GM18511 (cell line): ENCODE data around the gene KLHL13.
"Not testable (repeated sequence)": the region's sequence is repeated elsewhere in the genome, so short reads cannot be mapped to it uniquely, and the experiment has no call there.

Experiments
- ATAC-seq: cut with Tn5 transposase; IDR thresholded peaks from one replicate; pipeline ENCODE4 v1.9.1; 2021; ENCODE audit warnings: mild to moderate bottlenecking, moderate library complexity; ENCODE audit not compliant: unreplicated experiment

The KLHL13 gene

DNA sequence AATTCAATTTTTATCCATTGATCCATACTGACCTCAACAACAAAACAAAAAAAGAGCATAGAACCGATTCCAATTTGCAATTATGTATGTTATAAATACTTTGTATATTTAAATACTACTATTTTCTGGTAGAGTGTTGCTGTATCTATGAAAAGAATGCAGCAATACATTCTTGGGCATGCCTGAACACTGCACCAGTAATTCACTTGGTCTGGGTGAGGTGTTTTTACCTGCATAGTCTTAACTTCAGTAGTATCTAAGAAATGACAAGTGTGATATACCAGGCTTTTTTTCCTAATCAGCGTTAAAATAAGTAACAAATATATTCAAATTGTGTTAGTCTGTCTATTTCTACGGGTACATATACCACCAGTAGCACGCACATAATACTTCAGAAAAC lies 120.2 kb downstream of the KLHL13 start:
- no peak for ATAC-seq

DNA sequence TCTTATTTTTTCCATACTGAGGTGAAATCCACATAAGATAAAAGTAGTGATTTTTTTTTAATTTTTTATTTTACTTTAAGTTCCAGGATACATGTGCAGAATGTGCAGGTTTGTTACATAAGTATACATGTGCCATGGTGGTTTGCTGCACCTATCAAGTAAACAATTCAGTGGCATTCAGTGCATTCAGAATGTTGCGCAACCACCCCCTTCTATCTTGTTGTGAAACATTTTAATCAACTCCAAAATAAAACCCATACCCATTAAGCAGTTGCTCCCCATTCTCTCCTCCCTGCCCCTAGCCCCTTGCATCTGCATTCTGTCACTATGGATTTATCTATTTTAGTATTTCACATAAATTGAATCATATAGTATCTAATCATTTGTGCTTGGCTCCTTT lies 121.2 kb downstream of the KLHL13 start:
- ATAC-seq, result no peak

DNA sequence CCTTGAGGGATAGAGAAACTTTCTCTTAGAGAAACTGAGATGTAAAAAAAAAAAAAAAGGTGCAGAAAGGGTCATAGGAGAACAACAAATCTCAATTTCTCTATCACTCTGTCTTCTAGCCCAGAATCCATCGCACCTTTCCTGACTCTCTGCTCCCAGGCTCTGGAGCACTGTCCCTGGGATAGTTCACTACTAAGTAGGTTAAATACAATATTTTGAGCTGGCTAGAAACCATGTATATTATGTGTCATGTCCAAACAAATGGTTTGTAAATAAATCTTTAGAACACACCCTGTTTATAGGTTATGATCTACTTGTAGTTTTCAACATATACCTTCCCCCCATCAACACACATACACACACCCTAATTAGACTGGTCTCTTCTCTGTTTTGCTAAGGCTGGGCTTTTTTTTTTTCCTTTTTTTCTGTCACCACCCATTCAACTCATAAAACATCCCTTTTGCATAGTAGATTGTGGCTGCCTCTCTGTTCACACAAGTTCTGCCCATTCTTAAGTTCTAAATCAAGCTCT lies 124.4 kb downstream of the KLHL13 start:
- no peak for ATAC-seq

DNA sequence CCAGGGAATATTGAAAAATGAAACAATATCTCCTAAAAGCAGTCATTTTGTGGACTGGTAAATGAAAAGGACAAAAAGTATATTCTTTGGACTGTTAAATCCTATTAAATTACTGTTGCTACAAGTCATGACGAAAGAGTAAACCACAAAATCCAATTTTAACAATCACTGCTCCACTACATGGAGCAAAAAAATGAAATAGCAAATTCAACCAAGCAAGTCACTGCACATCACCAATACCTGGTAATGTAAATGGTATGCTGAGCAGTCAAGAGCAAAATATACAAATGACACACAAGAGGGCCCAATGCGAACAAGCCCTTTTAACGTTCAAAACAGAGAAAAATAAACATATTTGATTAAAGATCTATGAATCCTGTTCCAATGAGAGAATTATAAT lies 126.2 kb downstream of the KLHL13 start:
- no peak for ATAC-seq

DNA sequence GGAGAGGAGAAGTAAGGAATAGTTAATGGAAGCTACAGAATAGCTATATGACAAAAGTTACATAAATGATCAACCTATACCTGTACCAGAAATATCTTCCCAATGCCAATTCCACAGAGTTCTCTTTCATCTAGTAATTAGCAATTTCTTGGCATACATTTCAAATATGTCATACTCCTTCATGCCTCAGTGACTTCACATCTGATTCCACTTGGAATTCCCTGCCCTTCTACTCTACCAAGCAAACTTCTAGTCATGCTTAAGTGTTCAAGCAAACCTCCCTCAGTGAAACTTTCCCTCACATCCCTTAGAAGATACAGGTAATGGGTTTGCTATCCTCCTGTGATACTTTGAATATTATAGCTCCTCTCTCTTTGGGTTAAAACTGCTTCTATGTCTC lies 127.1 kb downstream of the KLHL13 start:
- ATAC-seq, result no peak

DNA sequence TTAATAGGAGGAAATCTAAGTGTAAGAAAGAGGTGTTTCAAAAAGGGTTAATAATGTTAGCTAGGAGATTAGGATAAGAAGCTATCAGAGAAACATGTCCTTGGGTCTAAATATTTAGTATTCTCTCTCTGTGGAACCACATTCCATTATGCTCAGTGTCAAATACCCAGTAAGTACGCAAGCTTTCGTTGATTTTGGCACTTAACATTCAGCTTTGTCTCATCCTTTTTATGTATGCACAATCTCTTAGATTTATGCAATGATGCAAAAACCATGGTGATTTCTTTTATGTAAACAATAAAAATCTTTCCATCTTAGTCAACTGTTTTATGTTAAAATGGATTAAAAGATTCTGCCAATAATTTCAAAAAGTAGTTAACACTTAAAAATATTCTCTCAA lies 129.2 kb downstream of the KLHL13 start:
- ATAC-seq, result no peak

DNA sequence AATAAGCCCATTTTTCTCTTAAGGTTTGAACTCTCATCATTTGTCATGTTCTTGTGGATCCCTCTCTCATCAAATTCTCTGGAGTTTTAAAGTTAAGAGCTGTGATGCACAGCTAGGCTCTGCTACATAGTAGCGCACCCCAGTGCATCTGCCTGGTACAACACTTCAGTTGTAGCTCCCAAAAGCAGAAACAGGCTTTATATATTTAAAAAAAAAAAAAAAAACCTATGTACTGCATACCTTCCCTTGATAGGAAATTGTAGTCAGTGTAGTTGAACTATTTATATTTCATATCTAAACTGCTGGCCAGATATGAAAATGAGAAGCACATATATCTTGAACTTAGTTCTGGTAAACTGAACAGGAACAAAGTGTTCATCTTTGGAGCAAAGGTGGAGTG lies 131.4 kb downstream of the KLHL13 start:
- ATAC-seq, result no peak

DNA sequence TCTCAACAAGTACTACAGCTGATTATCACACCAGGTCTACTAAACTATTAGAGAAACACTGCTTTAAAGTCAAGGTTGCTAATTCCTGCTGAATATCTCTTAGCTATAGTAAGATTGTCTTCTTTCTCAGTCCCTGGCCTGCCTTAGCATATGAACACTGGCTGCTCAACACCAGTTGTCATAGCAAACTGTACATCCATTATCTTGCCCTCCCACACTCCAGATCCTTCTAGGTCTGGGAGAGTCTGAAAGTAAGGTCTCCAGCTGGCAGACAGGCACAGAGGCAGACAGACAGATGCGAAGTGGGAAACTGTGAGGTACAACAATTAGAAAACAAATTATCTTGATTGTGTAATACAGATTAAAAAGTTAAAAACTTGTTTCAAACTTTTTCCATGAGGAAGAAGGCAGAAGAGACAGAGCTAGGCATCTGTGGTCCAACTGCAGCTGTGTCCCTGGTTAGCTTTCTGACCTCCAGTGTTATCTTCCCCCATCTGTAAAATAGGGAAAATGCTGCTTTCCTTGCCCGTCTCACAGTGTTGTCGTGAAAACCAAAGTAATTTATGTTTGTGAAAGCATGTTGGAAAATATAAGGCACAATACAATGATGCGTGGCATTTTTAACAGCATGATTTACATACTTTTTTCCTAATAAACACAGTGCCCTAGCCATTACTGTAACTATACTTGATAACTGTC lies 133.8 kb downstream of the KLHL13 start:
- ATAC-seq, result no peak

DNA sequence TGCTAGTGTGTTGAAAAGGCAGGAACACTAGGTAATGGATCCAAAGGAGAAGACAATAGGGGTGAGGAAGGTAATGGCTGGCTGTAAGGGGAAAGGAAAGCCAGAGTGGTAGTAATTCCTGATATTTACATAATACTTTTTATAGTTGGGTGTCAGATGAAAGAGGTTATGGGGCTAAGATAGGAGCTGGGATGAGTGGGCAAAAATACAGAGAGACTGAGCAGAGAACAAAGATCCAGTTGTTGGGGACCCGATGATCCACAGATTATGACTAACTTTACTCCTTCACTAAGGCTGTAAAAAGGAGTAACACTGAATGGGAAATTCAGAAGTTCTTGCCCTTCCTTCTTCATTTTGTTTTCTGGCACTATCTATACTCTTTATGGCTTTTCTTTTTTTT lies 138.2 kb downstream of the KLHL13 start:
- no peak for ATAC-seq

DNA sequence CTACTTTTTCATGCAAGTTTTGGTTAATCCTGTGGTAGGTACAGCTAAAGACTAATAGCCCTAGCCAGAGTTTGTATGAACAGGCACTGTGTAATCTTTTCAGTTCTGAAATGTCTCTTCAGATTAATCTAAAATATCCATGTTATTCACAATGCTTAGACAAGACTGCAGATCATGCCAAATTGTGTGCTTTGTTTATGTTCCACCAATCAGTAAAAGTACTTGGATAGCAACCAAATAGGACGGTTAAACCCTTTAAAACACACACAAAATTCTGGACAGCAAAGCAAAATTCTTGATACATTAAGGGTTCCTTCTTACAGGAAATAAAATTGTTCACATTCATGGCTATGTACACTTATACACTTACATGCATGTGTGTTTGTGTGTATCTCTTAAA lies 139.1 kb downstream of the KLHL13 start:
- no peak for ATAC-seq

DNA sequence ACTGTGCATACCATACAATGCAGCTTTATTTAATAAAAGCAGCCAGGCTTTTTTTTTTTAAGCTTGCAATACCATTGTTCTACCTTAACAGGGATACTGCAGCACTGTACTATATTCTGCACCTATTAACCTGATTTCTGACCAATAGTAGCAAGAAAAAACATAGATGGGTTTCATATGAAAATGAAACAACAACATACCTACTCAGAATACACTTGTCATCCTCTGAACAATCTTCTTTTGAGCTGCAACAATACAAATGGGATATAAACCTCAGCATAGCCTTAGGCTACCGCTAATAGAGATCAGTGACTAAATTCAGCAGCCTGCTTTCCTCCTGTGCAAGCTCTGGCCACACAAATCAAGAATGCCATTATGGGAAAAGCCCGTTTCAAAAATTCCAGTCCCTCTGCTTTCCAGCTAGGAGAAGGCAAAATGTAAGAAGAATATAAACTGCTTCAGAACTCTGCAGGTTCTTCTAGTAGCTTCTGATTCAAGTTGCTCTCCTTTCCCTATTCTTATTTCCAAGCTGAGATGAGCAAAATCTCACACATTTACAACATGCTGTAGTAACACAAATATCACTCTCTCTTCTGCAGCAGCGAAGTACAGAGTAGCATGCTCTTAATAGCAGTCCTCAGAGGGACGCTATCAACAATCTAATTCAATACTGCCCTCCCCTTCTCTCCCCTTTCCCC lies 143.4 kb downstream of the KLHL13 start:
- ATAC-seq, result peak; percentile 59

DNA sequence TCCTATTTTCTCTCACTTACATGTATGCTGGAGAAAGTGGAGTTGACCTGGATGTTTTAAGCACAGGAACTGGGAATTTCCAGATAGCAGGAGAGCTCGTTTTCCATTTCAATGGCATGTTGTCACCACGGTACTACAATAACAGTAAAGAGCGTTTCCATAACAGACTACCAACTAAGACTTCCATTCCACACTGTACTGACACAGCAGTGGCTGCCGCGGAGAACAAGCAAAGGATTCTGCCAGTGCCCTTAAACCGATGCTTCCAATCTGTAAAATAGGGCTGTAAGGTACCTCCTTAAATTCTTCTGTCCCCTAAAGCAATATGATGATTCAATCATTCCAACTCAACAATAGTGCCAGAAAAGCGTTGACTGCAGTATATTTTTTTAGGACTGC lies 143.9 kb downstream of the KLHL13 start:
- ATAC-seq, result no peak

DNA sequence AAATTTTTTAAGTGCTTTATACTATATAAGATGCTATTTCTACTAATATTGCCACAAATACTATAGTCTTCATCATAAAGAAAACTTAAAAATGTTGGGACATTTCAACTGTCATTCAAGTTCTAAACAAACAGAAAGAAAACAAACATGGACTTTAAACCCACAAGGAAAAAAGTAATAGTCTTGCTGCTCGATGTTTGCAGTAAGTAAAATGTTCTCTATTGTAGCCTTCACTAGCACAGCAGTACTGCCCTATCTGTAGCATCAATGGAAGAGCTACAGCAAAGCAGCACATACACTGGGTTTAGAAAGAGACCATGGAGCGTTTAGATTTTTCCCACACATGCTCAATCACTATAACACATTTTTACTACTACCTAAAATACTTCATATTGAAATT lies 146.8 kb downstream of the KLHL13 start:
- no peak for ATAC-seq

DNA sequence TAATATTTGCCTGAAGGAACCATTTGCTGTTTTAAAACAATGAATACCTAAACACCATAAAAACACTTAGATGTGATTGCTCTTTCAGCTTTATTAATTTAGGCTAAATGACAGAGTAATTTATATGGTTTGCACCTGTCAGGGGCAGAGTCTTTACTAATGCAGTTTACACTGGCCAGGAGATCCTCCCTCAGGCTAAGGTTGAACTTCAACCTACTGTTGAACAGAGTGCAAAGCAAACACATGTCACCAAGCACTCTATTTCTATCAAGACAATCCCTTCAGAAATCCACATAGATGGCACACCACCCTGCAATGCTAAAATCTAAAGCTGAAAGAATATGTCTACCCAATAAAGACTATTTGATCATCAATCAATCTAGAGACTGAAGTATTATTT lies 147.3 kb downstream of the KLHL13 start:
- ATAC-seq, result no peak

DNA sequence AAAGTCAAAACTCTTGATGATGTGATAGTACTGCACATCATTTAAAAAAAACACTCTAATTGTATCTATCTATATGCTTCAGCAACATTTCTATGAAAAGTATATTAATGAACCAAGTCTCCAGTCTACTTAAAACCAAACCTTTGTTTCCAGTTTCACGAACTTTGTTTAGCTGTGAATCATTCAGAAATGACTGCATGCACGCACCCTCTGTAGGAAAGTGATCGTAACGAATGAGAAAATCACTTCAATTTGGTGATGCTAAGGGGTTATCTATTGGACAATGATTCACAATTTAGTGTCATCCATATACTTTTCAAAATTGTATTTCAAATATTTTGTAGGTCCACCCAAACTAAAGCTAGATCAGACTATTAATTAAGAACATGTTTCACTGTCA lies 157.6 kb downstream of the KLHL13 start:
- no peak for ATAC-seq

DNA sequence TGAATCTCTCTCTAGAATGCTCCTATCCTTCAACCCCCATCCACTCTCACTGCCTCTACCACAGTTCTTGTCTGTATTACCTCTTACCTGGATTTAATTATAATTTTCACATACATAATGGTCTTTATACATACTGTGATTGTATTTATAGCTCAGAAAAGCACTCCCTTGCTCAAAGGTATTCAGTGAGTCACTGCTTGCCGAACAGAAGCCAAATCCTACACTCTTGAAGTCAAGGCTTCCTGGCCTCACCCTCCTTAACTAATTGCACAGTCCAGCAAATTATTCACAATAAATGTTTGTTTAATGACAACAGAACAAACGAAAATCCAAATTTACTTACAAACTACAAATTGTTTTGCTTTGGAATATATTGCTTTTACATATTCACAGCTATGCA lies 159.5 kb downstream of the KLHL13 start:
- ATAC-seq, result no peak

DNA sequence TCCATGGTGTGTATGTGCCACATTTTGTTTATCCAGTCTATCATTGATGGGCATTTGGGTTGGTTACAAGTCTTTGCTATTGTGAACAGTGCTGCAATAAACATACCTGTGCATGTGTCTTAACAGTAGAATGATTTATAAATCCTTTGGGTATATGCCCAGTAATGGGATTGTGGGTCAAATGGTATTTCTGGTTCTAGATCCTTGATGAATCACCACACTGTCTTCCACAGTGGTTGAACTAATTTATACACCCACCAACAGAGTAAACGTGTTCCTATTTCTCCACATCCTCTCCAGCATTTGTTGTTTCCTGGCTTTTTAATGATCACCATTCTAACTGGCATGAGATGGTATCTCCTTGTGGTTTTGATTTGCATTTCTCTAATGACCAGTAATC lies 177.3 kb downstream of the KLHL13 start:
- not testable (repeated sequence) for ATAC-seq

DNA sequence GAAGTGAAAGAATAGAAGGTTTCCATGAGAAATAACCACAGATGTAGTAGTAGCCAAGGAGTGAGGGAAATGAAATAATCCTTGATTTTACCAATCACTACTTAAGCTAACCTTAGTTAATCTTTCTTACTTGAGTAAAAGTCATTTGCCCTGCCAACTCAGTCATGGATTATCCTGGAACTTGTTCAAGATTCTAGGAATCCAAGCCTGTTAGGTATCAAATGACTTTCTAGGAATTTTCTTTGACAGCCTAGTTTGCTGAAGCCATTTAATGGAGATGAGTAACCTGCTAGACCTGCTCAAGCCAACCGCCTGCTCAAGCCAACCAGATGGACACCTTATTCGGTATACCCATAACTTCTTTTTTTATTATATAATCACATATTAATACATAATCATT lies 180.5 kb downstream of the KLHL13 start:
- no peak for ATAC-seq

DNA sequence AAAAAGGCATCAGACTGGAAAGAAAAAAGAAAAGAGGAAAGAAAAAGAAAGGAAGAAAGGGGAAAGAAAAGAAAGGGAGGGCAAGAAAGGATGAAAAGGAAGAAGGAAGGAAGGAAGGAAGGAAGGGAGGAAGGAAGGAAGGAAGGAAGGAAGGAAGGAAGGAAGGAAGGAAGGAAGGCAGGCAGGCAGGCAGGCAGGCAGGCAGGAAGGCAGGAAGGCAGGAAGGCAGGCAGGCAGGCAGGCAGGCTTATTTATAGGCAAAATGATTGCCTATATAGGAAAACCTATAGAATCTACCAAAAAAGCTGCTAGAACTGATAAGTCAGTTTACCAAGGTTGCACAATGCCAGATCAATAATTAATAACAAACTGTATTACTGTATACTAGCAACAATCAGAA lies 186.5 kb downstream of the KLHL13 start:
- not testable (repeated sequence) for ATAC-seq

DNA sequence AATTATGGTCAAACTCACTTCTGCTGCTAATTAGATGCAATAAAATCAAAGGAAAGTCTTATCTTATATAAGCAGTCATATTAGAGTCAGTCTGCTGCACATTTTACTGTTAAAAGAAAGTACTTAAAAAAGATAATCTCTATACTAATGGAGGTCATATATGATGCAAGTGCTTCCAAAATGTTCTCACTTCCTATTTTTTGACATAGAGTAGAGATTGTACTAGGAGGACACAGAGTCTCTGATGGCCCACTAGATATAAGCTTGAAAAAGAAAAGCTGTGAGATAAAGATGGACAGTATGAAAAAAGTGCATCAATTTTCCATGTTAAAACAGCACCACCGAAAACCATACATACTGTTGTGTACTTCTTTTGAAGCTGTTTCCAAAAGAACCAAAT lies 196.9 kb downstream of the KLHL13 start:
- ATAC-seq, result no peak

DNA sequence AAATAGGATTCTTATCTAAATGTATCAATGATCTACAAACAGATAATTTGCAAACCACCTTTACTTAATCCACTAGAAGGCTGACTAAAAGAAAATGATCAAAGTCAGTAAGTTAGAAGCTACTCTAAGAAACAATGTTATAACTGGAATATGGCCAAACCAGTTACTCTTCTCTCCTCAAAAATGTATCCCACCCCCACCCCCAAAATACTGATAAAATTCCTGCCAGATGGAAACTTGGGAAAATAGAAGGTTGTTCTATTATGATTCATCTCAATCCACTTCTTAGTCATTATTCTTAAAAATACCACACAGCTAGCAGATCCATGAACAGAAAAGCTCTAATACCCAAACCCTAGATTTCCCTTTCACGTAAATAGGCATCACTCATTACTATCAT lies 206.4 kb downstream of the KLHL13 start:
- ATAC-seq, result no peak

DNA sequence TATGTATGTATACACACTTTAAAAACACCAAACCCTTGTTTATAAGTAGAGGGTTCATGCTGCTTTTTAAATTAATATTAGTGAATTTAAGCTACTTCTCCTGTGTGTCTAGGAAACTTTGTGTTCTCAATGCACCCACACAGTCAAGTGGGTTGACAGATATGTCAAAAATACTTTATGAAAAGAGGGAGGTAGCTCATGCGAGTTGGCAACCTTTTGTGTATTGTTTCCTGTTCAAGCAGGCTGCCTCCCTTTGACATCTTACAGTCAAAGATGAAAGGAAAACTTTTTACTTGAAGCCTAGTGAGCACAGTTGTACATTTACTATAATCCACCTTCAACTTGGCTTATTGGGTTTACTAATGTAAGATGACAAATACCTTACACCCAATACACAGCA lies 218.4 kb downstream of the KLHL13 start:
- no peak for ATAC-seq

DNA sequence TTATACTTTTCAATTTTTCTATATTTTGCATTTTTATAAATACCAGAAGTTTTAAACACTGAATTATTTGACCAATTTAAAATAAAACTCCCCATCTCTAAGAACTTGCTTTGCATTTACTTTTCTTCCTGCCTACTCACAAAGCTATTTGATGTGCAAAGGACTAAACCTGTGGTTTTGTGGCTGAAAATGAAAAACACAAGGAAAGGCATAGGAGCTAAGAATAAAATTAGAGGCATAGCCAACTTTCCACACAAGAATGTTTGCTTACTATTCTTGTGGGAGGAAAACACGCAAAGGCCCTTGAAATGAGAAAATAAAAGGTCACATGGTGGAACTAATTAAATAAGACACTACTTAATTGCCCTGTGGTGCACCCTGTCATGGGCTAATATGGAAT lies 221.2 kb downstream of the KLHL13 start:
- ATAC-seq, result no peak
